Gastroesophageal sphincter (tissue), 3 donors: Measurements from ENCODE around the gene MAGEA12.
"Not testable (repeated sequence)": the region's sequence is repeated elsewhere in the genome, so short reads cannot be mapped to it uniquely, and the experiment has no call there.

ENCODE experiments used
- EP300 ChIP-seq: sonication (generic); formaldehyde crosslinking; IDR thresholded peaks from one replicate; pipeline ENCODE4 v1.6.1; 2017; ENCODE audit warnings: antibody characterized with exemption, mild to moderate bottlenecking
- POLR2AphosphoS5 ChIP-seq: sonication (generic); formaldehyde crosslinking; IDR thresholded peaks from one replicate; pipeline ENCODE4 v1.6.1; 2017; ENCODE audit warnings: antibody characterized with exemption
- TF ChIP-seq, protein P1 (sequence below), 4 experiments: fragments of 200-600 bp in 2 of 4; fragments of 450-650 bp in 2 of 4; sonication (generic) in 1 of 4; IDR thresholded peaks; one replicate each; pipeline ENCODE4 v1.5.1; 2017 to 2019; ENCODE audit warnings: antibody characterized with exemption in 4 of 4, mild to moderate bottlenecking in 2 of 4, moderate library complexity in 2 of 4

DNA sequence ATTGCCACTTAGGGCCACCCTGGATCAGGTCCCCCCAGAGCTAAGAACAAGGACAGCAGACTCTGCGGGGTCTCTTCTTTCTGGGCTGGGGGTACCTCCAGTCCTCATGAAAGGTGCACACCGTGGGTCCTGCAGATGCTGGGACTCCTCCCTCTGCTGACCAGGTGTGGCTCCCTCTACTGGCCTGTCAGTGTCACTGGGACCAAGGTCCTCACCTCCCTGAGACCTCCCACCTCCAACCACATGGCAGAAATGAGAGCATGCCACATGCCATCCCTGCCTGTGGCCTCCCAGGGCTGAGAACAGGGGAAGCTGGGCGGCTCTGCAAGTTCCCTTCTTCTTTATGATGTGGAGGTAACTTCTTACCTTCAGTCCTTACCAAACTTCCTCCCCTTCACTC is 53.5 kb downstream of the MAGEA12 start:
- not testable (repeated sequence) for TF ChIP-seq EP300, POLR2AphosphoS5
- TF ChIP-seq, protein P1, sequence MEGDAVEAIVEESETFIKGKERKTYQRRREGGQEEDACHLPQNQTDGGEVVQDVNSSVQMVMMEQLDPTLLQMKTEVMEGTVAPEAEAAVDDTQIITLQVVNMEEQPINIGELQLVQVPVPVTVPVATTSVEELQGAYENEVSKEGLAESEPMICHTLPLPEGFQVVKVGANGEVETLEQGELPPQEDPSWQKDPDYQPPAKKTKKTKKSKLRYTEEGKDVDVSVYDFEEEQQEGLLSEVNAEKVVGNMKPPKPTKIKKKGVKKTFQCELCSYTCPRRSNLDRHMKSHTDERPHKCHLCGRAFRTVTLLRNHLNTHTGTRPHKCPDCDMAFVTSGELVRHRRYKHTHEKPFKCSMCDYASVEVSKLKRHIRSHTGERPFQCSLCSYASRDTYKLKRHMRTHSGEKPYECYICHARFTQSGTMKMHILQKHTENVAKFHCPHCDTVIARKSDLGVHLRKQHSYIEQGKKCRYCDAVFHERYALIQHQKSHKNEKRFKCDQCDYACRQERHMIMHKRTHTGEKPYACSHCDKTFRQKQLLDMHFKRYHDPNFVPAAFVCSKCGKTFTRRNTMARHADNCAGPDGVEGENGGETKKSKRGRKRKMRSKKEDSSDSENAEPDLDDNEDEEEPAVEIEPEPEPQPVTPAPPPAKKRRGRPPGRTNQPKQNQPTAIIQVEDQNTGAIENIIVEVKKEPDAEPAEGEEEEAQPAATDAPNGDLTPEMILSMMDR (IDR thresholded peaks at IDR 0.05) = not testable (repeated sequence)
